Right atrium auricular region (tissue), 2 donors: Measurements from ENCODE around the gene ZFYVE28. TPM values are rescaled to one million over a fixed set of nuclear protein-coding genes. Genes with fewer than 3 reads are reported as not detected.

Experiments
- DNase-seq: peaks from one replicate; pipeline ENCODE4 v3.0.0-alpha.2; 2019; ENCODE audit warnings: low spot score
- H3K27ac ChIP-seq, 2 donors: fragments of 200-600 bp; sonication (generic); 1 replicate in 1 of 2; 2 replicates in 1 of 2; pipeline ENCODE4 v1.5.1; 2016 to 2019
- H3K27me3 ChIP-seq, 2 donors: fragments of 200-600 bp; sonication (generic); one replicate each; pipeline versions ENCODE4 v1.5.1 to v1.6.0; 2017 to 2019
- H3K36me3 ChIP-seq: fragments of 200-600 bp; sonication (generic); one replicate; pipeline ENCODE4 v1.5.1; 2016
- H3K4me1 ChIP-seq, 2 donors: fragments of 200-600 bp; sonication (generic); one replicate each; pipeline versions ENCODE4 v1.5.1 to v1.6.0; 2017 to 2019
- H3K4me3 ChIP-seq, 2 donors: fragments of 200-600 bp; sonication (generic); 1 replicate in 1 of 2; 2 replicates in 1 of 2; pipeline ENCODE4 v1.5.1; 2017 to 2019; ENCODE audit warnings: mild to moderate bottlenecking in 1 of 2, moderate library complexity in 1 of 2
- H3K9me3 ChIP-seq, 2 donors: fragments of 200-600 bp; sonication (generic); one replicate each; pipeline ENCODE4 v1.5.1; 2019
- CTCF ChIP-seq, 2 donors: fragments of 200-600 bp; sonication (generic); IDR thresholded peaks; one replicate each; pipeline ENCODE4 v1.5.1; 2019; ENCODE audit warnings: antibody characterized with exemption in 2 of 2
- total RNA-seq, 2 donors: library from RNA; depleted of rRNA; stranded (reverse); fragments of >200 nt; gene quantifications; one replicate each; pipeline ENCODE4 v1.1.0, GENCODE V29; 2016

ZFYVE28 gene
- total RNA-seq, 2 donors from 2014 or later: 3.4 to 6.0 TPM

DNA sequence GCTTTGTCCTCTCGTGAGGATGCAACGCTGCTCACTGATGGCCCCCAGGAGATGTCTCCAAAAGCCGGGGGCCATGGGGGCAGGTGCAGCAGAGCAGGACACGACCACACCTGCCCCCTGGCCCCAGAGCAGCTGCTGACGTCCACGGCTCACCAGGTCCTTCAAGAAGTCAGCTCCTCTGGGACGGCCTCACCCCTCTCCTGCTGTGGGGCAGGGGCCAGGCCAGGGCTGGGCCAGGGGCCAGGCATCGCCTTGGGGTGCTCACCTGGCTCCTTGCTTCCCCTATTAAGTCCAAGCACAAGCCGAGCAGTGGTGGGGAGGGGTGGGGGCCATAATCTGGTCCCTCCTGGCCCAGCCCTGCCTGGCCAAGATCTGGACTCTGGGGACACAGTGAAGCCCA, 128.0 kb downstream of the ZFYVE28 start:
- no peaks in the 10 kb centered on the region for H3K9me3 ChIP-seq
- no peak overlapping the region for H3K4me3 ChIP-seq
- no peaks in the 10 kb centered on the region for H3K27me3 ChIP-seq
- no peak for TF ChIP-seq CTCF (IDR thresholded peaks at IDR 0.05)
- no peak for DNase-seq
- H3K36me3 ChIP-seq: no peaks in the 10 kb centered on the region
- no peak overlapping the region for H3K27ac ChIP-seq
- H3K4me1 ChIP-seq: no peaks in the 10 kb centered on the region

DNA sequence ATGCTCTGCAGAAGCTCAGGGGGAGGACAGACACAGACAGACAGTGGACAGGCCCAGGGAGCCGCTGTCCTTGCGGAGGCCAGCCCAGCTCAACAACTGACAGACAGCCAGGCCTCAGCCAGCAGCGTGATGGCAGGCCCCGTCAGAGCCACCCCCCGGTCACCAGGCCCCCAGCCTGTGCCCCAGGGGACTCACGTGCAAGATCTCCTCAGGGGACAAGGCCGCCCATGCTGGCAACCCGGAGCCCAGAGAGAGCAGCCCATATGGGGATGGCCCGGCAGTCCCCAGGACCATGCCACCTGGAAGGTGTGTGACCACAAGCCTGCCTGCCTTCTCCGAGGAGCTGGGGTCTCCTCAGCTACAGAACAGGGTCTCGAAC, 128.5 kb downstream of the ZFYVE28 start:
- Histone ChIP-seq H3K27ac (no peak overlapping the region), H3K36me3 (no peaks in the 10 kb centered on the region), H3K4me3 (no peak overlapping the region), H3K27me3 (no peaks in the 10 kb centered on the region), H3K4me1 (no peaks in the 10 kb centered on the region), H3K9me3 (no peaks in the 10 kb centered on the region)
- DNase-seq: no peak
- TF ChIP-seq CTCF (IDR thresholded peaks at IDR 0.05): no peak

- Histone ChIP-seq H3K27ac (no peak overlapping the region), H3K4me1 (no peaks in the 10 kb centered on the region), H3K9me3 (no peaks in the 10 kb centered on the region), H3K4me3 (no peak overlapping the region), H3K36me3 (no peaks in the 10 kb centered on the region), H3K27me3 (no peaks in the 10 kb centered on the region)
- no peak for DNase-seq
- no peak for TF ChIP-seq CTCF (IDR thresholded peaks at IDR 0.05)
Measured at GRCh38 chr4:2289311-2289954, 129.0 kb downstream of the ZFYVE28 start.

GRCh38 chr4:2288051-2288541, 130.3 kb downstream of the ZFYVE28 start:
- no peak overlapping the region for H3K4me3 ChIP-seq
- no peaks in the 10 kb centered on the region for H3K9me3 ChIP-seq
- H3K36me3 ChIP-seq: no peaks in the 10 kb centered on the region
- no peak overlapping the region for H3K27ac ChIP-seq
- no peaks in the 10 kb centered on the region for H3K27me3 ChIP-seq
- DNase-seq: no peak
- TF ChIP-seq CTCF (IDR thresholded peaks at IDR 0.05): no peak
- no peaks in the 10 kb centered on the region for H3K4me1 ChIP-seq

DNA sequence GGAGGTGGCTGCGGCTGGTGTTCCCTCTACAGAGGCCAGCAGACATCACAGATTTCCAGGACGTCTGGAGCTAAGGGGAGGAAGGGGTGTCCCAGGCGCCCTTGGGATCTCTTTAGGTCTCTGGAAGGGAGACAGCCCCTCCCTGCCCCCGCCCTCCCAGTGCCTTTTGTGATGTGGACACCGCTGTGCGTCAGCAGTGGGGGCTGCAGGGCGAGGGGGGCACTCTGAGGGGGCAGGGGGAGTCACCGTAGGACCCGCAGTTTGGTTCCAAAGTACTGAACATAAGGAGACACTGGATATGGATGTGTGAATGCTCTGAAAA, 130.9 kb downstream of the ZFYVE28 start:
- DNase-seq: no peak
- no peak for TF ChIP-seq CTCF (IDR thresholded peaks at IDR 0.05)
- no peak overlapping the region for H3K27ac ChIP-seq
- H3K27me3 ChIP-seq: no peaks in the 10 kb centered on the region
- no peak overlapping the region for H3K4me3 ChIP-seq
- no peaks in the 10 kb centered on the region for H3K36me3 ChIP-seq
- no peaks in the 10 kb centered on the region for H3K4me1 ChIP-seq
- no peaks in the 10 kb centered on the region for H3K9me3 ChIP-seq
